DMS53 treated with DMSO at 0.1 percent for 48 hours (cell line): Measurements from ENCODE around the gene CDKN2B.
"Not testable (repeated sequence)": the region's sequence is repeated elsewhere in the genome, so short reads cannot be mapped to it uniquely, and the experiment has no call there.

Experiments
- DNase-seq: peaks from one replicate; lab custom pipeline; 2025; ENCODE audit not compliant: unreplicated experiment; lab: John Stamatoyannopoulos, UW

Gene CDKN2B, protein sequence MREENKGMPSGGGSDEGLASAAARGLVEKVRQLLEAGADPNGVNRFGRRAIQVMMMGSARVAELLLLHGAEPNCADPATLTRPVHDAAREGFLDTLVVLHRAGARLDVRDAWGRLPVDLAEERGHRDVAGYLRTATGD

DNA sequence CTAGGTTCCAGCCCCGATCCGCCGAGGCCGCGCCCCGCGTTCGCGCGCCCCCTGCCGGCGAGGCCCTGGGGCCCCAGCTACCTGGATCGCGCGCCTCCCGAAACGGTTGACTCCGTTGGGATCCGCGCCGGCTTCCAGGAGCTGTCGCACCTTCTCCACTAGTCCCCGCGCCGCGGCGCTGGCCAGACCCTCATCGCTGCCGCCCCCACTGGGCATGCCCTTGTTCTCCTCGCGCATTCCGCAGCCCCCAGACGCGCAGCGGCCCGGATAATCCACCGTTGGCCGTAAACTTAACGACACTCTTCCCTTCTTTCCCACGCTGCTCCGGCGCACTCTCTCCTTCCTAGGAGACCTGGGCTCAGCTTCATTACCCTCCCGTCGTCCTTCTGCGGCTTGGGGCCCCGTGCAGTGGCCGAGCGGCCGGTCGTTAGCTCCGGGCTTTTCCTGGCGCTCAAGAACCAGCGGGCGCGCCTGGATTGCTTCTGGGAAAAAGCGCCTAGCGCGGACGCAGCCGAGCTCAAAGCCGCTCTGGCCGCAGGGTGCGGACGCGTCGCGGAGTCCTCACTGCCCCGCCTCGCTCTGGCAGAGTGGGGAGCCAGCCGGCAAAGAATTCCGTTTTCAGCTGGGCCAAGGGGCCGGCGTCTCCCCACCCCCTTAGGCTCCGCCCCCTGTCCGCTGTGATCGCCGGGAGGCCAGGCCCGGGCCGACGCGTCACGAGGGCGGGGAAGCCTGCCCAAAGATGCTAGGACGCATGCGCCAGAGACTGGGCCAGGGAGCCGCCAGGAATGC, at the start of gene CDKN2B:
Gene CDKN2B, minus strand, starts transcription at position 589 of the 789 bp plus-strand sequence. Its CDS starts 352 bp downstream, at position 237.
- DNase-seq, result peak; percentile 82

GRCh38 chr9:22057972-22058371, 48.9 kb upstream of the CDKN2B start:
- not testable (repeated sequence) for DNase-seq

DNA sequence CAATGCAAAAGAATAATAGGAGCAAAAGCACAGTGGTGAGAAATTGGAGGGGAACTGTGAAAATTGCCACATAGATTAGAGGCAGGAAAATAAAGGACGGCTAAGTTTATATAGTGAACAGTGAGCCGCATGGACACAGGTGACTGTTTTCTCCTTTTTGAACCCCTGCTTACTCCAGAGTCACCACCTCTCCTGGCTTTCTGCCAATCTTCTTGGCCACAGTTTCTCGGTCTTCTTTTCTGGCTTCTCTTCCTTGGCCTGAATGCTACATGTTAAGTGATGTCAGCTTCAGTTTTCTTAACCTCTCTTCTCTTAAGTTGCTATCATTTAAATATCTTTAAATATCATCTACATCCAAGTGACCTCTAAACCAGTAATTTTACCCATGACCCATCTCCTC, 47.3 kb upstream of the CDKN2B start:
- no peak for DNase-seq

DNA sequence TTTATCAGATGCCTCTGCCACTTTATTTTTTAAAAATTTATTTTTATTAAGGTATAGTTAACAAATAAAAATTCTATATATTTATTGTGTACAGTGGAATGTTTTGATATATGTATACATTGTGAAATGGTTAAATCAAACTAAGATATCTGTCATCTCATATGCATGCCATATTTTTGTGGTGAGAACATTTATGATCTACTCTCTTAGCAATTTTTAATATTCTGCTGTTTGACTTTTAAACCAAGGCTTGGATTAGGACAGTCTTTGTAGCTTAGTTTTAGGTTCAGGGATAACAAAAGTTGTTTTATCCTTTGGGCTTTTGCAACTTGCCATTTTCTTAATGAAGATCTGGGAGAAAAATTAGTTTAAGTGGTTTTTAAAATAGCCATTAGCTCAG, 46.0 kb upstream of the CDKN2B start:
- DNase-seq, result no peak

GRCh38 chr9:22054529-22054928, 45.4 kb upstream of the CDKN2B start:
- DNase-seq, result no peak

- DNase-seq, result no peak
These were observed 45.0 kb upstream of the CDKN2B start for GRCh38 chr9:22054076-22054475.

DNA sequence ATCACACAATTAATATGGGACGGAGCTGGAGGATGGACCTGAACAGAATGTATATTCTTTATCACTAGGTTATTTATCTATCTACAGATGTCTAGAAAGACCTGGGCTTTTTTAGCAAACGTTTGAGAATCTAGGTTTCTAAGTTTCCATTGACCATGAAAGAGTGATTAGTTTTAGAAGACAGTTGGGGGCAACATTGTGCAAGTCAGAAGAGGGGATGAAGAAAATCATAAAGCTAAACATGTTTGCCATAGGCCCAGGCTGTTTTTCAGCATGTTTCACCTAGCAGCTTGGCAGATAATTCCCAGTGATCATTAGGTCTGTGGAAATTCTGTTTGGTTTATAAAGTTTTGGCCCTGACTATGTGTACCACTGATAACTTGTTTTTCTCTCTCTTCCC, 44.1 kb upstream of the CDKN2B start:
- DNase-seq, result no peak

- DNase-seq, result no peak
These were observed 43.4 kb upstream of the CDKN2B start for GRCh38 chr9:22052376-22052945.

- DNase-seq, result no peak
These were observed 41.8 kb upstream of the CDKN2B start for GRCh38 chr9:22050924-22051323.

DNA sequence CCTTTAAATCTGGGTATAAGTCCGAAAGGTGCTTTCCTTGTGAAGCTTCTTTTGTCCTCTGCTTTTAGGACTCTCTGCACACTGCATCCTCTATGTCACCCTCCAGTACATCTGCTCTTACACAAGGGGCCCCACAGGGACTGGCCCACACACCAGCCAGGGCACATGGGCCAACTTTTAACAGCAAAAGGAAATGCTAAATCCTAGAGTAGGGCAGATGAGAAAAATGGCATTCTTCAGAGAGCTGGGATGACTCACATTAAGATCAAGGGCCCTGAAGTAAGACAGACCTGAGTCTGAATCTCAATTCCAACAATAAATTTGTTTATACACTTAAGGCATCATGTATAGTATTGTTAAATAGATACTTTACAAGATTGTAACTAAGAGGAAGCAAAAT, 40.3 kb upstream of the CDKN2B start:
- DNase-seq, result no peak

- DNase-seq, result no peak
These were observed 38.5 kb upstream of the CDKN2B start for GRCh38 chr9:22047596-22047995.

DNA sequence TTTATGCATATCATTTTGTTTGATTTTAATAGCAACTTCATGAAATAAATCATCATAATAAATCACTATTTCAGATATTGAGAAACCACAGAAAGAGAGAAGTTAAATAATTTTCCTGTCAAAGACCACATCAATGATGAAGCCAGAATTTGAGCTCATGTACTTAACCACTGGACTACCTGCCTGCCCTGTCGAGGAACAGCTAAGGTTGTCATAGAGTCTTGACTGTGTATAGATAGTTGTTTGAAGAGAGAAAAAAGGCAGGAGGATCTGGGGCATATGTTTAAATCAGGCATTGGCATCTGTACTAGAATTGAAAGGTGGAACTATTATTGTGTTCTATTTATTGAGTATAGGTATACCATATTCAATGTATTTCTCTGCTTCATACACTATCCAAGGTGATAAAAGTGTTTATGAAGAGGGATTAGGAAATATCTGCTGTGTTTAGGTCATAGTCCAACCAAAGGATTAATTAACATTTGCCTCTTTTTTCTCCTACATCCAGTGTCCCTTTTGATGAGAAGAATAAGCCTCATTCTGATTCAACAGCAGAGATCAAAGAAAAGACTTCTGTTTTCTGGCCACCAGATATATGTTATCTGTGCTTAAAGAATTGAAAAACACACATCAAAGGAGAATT, 37.3 kb upstream of the CDKN2B start:
- DNase-seq, result no peak

DNA sequence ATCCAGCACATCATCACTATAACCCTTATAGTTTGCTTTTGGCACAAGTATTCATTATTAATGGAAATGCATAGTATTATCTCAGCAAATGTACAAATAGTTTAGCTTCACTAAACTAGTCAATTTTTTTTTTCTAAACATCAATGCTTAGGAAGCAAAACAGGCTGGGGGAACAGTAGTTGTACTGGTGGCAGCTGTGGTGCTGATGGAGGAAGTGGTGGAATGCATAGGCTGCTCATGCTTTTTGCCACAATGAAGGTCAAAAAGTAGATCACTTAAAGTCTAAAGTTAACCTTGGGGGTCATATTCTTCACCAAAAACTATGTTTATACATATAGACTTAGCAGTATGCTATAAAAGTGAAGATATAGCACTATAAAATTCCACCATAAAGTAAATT, 36.3 kb upstream of the CDKN2B start:
- DNase-seq, result no peak

DNA sequence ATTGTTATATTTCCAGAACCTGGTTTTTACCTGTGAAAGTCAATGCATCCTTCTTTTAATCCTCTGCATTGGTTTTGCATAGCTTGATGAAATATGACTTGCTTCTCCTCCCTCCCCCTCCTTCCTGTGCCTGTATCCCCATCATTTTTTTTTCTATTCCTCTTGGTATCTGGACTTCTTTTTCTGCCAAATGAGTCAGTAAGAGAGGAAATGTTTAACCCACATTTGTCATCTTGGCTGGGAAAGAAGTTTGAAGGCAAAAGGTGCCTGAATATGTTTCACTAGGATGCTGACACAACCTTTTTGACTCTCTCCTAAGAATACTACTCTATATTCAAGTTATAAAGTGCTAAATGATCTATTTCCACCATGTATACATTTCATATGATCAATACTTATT, 35.5 kb upstream of the CDKN2B start:
- no peak for DNase-seq

DNA sequence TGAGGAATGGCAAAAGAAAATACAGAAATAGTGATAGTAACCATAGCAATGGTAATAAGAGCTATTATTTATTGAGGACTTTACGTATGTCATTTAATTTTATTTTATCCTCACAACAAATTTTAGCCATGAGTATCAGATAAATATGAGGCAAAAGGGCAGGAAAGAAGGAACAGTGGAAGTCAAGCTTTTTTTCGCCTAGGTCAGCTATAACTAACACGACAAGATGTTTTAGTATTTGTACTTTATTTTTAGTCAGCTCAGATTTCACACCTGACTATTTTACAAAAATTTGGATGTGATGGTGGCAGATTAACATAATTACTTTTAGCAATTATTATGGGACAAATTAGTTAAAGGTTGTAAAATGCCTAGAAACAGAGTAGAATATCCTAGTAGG, 34.8 kb upstream of the CDKN2B start:
- no peak for DNase-seq

DNA sequence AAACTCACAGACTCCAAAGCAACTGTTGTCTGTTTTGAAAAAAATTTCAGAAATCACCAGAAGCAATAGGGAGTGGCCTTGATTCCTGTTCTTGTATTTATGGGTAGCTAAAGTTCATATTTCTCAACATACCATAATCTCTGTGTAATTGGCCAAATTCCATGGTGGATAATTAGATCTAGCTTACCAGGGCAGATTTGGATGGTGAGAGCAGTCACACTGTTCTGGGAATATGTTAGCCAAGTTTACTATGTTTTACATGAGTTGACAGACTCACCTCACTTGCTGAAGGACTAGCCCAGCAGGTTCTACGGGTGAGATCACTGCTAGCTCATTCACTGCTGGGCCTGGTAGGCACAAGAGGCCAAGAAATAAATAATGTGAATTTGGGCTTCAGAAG, 32.7 kb upstream of the CDKN2B start:
- peak; percentile 48 for DNase-seq

DNA sequence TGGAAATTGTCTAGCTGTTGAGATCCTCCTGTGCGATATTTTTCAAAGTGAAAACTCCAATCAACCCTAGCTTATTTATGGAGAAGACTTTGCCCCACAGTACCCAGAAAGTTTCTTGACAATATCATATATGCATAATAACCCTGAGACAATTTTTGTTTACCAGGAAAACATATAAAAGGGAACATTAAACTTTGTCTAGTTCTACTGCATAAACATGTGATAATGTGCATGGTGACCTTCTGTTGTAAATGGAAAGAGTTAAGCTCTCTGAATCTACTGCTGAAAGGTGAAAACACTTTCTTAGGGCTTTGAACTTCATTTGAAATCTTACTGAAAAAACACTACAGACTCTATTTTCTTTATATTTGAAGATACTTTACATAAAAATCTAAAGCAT, 32.2 kb upstream of the CDKN2B start:
- no peak for DNase-seq

DNA sequence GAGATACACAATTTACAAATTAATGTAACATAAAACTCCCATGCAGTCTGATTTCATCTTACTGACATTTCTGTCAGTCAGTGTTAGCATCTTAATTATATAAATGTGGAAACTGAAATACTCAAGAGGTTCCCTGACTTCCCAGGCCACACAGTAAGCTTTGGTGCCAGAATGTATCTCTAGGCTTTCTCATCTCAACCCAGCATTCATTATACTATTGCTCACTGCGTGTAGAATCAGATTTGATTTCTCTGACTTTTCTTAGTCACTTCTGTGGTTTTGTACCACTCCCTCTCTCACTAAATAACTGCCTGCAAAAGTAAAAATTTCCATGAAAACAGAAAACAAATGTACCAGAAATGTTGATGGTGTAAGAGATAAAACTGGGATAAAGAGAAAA, 31.7 kb upstream of the CDKN2B start:
- no peak for DNase-seq

DNA sequence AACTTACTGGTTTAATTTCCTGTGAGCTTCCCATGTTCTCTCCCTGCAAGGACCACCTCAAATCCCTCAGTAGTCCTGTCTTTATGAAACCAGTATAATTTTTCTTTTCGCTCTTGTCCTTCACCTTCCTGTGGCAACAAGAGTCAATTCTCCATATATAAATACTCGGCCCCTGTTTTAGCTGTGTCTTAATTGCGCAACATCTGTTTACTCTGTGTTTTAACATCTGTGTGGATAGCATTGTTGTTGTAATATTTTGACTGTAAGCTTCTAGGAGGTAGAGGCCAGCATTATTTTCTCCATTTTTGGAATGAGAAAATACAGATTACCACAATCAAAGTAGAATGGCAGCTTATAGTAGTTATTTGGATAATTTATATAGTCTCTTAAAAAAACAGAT, 30.2 kb upstream of the CDKN2B start:
- DNase-seq, result no peak

GRCh38 chr9:22037954-22038690, 29.0 kb upstream of the CDKN2B start:
- DNase-seq, result peak; percentile 36

GRCh38 chr9:22036866-22037626, 27.9 kb upstream of the CDKN2B start:
- DNase-seq, result no peak
